ENCODE measurements around the gene FHIT.
A peak's percentile ranks its signal among the peaks of the same experiment; 100 is the strongest.

Gene FHIT

DNA sequence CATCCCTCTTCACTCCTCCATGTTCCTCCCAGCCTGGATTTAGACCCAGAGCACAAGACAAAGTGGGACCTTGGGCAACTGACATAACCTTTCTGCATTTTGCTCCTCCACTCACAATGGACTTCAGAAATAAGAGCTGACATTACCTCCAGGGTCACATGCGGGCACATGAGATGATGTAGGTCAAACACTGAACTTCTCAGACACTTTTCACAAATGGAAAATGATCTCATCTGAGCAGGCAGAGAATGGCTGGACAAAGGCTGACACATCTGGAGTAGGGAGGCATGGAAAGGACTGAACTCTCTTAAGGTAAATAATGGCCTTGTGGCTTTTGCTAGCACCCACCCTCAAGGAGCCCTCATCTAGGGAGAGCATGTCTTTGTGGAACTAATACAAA is 1352.2 kb downstream of the FHIT start:
- TF ChIP-seq GATA2 (IDR thresholded peaks at IDR 0.05; ENCODE audit: low read depth, low read length) (no peak), GATA3 (IDR thresholded peaks at IDR 0.05; ENCODE audit: low read depth, low read length) (no peak)

DNA sequence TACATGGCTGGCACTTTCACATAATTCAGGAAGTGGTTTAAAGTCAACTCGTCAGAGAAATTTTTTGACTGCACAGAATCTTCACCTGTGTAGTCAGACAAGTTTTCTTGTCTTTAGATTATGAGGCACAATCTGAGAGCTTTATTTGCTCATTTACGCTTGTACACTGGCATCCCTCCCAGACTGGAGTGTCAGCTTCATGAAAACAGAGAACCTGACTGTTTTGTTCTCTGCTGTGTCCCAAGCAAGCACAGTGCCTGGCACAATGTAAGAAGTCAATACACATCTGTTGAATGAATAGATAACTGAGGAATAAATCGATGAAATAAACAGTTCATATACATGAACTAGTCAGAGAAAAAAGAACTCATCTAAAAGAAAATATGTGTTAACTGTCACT is 1355.3 kb downstream of the FHIT start:
- TF ChIP-seq GATA3 (IDR thresholded peaks at IDR 0.05; ENCODE audit: low read depth, low read length) (no peak), GATA2 (IDR thresholded peaks at IDR 0.05; ENCODE audit: low read depth, low read length) (no peak)

DNA sequence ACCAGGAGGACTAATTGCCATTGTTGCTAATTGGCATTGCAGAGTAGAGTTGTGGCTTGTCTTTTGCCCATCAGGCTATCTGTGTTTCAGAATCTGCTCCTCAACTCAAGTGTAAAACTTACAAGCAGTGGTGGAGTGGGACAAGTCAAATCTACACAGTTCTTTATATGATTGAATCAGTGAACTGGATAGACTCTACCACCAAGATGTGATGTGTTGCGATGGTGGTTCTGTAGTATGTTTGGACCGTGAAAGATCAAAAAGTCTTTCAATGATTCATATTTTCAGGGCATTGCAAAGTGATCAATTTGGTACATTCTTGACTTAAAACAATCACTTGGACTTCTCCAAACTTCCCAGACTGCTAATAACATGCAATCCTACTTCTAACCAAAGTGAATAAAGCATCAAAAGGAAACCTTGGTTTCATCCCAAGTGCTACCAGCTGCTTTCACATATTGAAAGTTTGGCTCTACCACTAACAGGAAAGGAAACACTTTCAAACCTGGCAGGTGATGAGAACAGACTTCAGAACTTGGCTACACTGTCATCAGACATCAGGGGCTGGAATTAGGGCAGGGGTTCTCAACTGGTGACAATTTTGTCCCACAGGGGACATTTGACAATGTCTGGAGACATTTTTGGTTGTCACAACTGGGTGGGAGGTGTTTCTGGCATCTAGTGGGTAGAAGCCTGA is 1356.7 kb downstream of the FHIT start:
- TF ChIP-seq GATA2 (IDR thresholded peaks at IDR 0.05; ENCODE audit: low read depth, low read length) (no peak), GATA3 (IDR thresholded peaks at IDR 0.05; ENCODE audit: low read depth, low read length) (no peak)

DNA sequence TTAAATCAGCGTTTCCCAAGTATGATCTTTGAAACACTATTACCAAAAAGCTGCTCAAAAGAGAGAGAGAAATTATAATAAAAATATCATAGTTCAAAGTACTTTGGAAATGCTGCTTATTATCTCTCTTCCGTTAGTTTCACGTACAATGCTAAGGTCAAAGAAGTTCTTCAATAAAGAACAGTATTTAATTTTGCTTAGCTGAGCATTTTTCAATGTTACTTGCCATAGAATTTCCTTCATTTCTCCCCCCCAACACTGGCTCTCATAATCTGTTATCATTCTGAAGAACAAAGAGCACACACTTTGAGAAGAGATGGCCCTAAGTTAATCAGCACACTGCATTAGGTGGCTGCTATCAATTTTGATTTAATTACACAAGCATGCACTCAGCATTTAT is 1360.6 kb downstream of the FHIT start:
- no peak for TF ChIP-seq GATA3 (IDR thresholded peaks at IDR 0.05; ENCODE audit: low read depth, low read length)
- no peak for TF ChIP-seq GATA2 (IDR thresholded peaks at IDR 0.05; ENCODE audit: low read depth, low read length)

DNA sequence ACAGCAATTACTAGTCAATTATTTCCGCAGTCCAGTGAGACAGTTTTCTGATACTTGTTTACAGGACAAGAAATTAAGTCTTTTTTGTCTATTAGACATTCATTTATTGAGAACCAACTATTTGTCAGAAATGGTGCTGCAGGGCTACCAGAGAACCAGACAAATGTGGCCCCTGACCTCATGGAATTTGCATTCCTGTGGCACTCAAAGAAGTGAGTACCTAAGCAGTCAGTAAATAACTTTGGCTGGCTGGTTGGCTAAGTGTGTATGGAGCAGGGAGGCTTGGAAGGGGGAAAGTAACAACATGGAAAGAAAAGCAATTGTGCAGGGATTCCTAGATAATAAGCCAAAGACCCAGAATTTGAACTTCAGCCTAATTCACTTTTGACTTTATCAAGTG is 1364.5 kb downstream of the FHIT start:
- no peak for TF ChIP-seq GATA2 (IDR thresholded peaks at IDR 0.05; ENCODE audit: low read depth, low read length)
- TF ChIP-seq GATA3 (IDR thresholded peaks at IDR 0.05; ENCODE audit: low read depth, low read length), result no peak

DNA sequence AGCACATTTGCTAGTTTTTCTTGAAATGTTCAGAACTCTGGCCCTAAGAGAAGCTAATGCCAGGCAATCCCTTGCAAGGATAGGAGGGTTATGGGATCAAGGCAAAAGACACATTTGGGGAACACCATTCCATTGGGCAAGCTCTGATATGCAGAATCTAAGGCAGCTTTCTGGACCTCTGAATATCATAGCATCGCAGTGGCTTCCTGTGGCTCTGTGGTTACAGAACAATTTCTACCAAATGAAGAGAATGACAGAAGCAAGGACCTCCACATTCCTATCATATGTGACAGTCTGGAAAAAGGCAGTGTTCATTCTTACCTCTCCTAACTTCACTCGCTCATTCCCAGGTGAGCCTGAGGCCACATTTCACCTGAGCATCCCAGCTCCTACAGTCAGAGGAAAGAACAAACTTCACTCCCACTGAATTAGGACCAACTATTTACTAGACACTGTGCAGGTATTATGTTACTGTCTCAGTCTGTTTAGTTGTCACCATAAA is 1365.3 kb downstream of the FHIT start:
- TF ChIP-seq GATA2 (IDR thresholded peaks at IDR 0.05; ENCODE audit: low read depth, low read length) (no peak), GATA3 (IDR thresholded peaks at IDR 0.05; ENCODE audit: low read depth, low read length) (no peak)

DNA sequence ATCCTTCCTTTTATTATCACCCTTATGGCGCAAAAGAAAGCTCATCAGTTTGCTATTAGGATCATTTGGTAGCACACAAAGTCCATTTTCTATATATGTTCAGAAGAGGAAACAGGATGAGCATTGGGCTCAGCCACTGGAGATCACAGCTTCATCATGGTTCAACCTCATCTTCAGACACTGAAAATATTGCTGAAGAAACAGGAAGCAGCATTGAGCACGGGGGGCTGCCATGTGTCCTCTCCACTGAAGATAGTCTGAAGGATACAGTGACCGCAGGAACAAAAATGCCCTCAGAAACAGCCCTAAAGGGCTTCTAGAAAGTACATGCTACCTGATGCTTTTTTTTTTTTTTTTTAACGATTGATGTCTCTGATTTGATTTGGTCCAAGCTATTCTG is 1366.2 kb downstream of the FHIT start:
- no peak for TF ChIP-seq GATA3 (IDR thresholded peaks at IDR 0.05; ENCODE audit: low read depth, low read length)
- TF ChIP-seq GATA2 (IDR thresholded peaks at IDR 0.05; ENCODE audit: low read depth, low read length), result no peak

DNA sequence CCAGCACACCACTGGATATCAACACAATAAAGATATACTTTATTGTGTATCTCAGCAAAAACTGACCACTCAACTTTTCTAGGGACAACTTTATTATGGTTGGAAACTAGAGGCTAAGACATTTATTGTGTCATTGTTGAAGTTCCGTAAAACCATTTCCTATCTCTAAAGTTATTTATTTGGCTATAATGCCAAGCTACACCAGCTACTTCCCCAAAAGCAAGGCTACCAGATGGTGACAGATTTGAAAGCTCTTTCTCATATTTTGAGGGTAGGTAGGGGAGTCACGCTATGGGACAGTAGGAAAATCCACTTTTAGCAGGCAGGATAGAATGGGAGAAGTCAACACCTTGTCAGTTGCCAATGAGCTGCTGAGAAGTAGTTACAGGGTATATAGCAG is 1366.8 kb downstream of the FHIT start:
- no peak for TF ChIP-seq GATA2 (IDR thresholded peaks at IDR 0.05; ENCODE audit: low read depth, low read length)
- no peak for TF ChIP-seq GATA3 (IDR thresholded peaks at IDR 0.05; ENCODE audit: low read depth, low read length)

DNA sequence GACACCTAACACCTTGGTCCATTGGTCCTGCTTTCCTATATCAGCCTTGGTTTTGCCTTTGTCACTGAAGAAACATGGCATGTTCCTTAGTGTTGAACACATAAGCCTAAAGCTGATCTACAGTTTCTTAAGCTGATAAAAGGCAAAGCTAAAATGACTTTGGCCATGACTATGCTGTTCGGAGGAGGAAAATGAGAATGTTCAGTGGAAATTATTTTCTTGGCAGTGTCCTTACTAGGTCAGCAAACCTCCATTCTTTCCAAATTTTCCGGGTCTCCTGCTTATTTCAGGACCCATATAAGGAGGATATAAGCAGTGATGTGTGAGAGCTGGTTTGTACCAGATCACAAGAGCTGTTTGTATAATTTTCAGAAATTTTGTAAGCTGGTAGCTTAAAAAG is 1368.5 kb downstream of the FHIT start:
- TF ChIP-seq GATA2 (IDR thresholded peaks at IDR 0.05; ENCODE audit: low read depth, low read length) (no peak), GATA3 (IDR thresholded peaks at IDR 0.05; ENCODE audit: low read depth, low read length) (no peak)

DNA sequence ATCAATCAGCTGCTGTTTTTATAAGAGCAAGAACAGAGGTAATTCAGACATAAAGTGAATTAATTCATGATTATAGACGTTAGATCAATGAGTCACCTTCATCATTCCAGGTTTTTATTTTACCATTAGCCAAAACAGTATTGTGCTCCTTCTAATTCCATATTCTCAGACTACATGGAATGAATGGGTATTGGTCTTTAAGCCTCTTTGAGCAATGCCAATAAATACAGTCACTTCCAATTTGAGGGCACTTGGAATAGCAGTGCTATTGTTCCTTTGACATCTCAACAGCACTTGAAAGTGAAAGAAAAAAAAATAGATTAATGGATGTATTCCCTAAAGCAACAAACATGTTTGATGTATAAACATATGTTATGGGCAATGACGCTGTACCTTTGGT is 1370.5 kb downstream of the FHIT start:
- no peak for TF ChIP-seq GATA2 (IDR thresholded peaks at IDR 0.05; ENCODE audit: low read depth, low read length)
- no peak for TF ChIP-seq GATA3 (IDR thresholded peaks at IDR 0.05; ENCODE audit: low read depth, low read length)

DNA sequence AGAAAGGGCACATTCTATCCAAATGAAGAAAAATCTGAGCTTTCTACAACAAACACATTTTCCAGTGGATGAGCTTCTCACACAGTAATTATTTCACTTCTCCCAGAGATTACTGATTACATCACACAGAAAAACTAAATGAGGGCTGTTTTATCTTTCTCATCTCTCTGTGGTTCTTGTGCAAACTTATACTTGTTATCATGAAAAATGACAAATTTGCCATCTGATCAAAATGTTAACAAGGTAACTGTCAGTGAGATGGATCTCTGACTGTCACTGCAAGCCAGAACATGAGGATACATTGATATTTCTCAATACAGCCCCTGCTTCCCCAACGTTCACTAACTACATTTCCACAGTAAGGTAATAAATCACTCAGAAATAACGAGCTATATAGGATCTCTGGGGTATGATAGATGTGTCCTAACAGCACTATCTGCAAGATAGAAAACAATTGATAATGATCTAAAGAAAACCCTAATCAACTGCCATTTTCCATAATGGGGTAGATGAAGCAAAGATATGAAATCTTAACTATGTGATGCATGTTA is 1372.1 kb downstream of the FHIT start:
- TF ChIP-seq GATA2 (IDR thresholded peaks at IDR 0.05; ENCODE audit: low read depth, low read length) (no peak), GATA3 (IDR thresholded peaks at IDR 0.05; ENCODE audit: low read depth, low read length) (peak; percentile 50; the same call in 1 of the 2 replicates)

DNA sequence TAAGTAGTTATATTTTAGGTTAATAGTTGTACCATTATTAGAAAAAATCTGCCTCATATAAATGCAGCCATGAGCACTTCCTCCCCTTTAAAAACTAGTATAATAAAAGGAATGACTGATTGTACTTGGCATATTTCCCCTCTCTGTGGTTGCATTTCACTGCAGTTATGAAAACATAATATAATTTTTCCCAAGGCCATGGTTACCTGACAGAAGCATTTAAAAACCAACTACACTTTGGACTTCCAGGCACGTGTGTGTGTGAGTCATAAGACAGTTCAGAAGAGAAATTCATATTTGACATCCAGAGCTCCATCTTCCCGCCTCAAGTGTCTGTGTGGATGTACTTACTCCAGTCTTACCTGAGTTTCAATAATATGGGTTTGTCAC is 1373.2 kb downstream of the FHIT start:
- no peak for TF ChIP-seq GATA3 (IDR thresholded peaks at IDR 0.05; ENCODE audit: low read depth, low read length)
- no peak for TF ChIP-seq GATA2 (IDR thresholded peaks at IDR 0.05; ENCODE audit: low read depth, low read length)

DNA sequence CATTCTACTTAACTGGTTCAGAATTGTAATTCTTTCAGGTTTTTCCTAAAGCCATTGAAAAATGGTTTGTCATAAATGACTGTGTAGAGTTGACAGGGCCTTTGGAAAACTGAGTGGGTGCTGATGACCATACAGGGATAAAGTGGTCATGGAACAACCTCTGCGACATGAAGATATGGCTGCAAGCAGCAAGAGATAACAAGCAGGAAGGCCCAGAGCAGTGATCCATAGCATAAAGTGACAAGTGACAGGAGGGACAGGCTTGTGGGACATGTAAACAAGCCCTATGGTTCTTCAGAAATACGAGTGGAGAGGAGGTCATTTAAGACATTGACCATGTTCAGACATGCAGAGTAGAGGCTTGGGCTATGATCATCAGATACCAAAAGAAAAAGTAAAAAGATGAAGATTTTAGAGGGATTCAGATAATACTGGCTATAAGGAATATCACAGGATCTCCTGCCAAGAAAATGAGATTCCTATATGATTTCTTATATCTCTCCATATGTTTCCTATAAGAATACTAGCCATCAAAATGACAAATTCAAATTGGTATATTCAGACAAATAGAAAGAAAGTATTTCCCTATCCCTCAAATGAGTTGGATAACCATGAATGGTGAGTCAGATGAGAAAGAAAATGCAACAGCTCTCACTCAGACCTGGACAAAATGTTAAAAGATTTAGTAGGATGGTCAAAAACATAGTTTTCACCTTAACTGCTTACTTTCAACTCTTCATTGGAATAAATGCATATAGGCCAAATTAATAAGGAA is 1373.8 kb downstream of the FHIT start:
- TF ChIP-seq GATA2 (IDR thresholded peaks at IDR 0.05; ENCODE audit: low read depth, low read length) (no peak), GATA3 (IDR thresholded peaks at IDR 0.05; ENCODE audit: low read depth, low read length) (no peak)

DNA sequence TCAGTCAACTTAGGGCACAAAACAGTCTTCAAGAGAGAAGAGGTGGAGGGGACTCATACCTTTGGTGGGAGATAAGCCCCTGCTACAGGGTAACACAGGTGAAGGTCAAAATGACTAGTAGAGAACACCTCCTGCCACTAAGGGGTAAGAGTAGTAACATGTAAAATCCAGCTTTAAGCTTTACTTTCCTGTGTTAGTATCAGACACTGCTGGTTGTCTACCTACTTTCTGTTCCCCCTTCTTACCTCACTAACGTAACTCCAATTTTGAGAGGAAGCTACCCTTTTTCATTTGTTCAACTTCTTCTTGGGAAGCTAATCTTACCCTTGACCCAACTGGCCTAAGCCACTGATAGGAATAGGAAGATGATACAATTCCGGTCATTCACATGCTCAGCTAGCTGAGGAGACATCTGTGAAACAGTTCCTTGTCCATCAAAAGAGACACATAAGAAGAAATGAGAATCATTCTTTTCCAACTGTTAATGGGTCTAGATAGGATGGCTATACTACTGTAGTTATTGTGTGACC is 1374.7 kb downstream of the FHIT start:
- TF ChIP-seq GATA3 (IDR thresholded peaks at IDR 0.05; ENCODE audit: low read depth, low read length), result no peak
- no peak for TF ChIP-seq GATA2 (IDR thresholded peaks at IDR 0.05; ENCODE audit: low read depth, low read length)

All from SH-SY5Y (cell line).